Measurements from ENCODE around the gene MGST2.

MGST2 gene

DNA sequence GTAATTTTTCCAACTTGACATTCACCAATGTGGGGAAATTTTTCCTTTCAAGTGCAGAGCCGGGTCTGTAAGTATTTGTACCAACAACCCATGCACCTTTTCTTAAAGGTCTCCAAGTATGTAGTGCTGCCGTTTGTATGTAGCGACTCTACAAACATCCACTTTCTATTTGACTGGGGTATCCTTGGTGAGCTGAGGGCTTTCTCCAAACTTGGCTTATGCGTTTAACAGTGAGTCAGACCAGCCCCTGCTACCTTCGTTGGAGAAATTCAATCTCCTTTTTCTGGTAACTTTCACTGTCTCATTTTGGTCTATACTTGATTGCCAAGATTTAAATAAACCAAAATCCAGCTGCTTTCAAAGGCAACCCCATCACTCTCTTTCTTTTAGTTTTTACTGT is 34.9 kb downstream of the MGST2 start:
- Histone ChIP-seq H2AFZ (ENCODE audit: low read depth, low read length, severe bottlenecking) (no peak overlapping the region), H3F3A (ENCODE audit: insufficient read depth) (no peaks in the 10 kb centered on the region), H3K27ac (ENCODE audit: low read depth, low read length) (no peak overlapping the region), H3K9ac (ENCODE audit: low read length) (no peak overlapping the region), H3K9me2 (replicated peaks; ENCODE audit: insufficient read depth, low read length) (no peaks in the 10 kb centered on the region), H3K4me3 (ENCODE audit: insufficient read depth, low read length, poor library complexity, severe bottlenecking) (no peak overlapping the region), H3K36me3 (ENCODE audit: low read length) (no peaks in the 10 kb centered on the region), H4K20me1 (ENCODE audit: low read depth, low read length) (no peaks in the 10 kb centered on the region), H3K4me2 (ENCODE audit: low read depth, low read length, poor library complexity, severe bottlenecking) (no peak overlapping the region), H3K9me3 (ENCODE audit: insufficient read depth, low read length) (no peaks in the 10 kb centered on the region), H3K79me2 (ENCODE audit: insufficient read depth, low read length) (no peaks in the 10 kb centered on the region), H3K27me3 (ENCODE audit: low read length) (no peaks in the 10 kb centered on the region)
- TF ChIP-seq, protein P1, sequence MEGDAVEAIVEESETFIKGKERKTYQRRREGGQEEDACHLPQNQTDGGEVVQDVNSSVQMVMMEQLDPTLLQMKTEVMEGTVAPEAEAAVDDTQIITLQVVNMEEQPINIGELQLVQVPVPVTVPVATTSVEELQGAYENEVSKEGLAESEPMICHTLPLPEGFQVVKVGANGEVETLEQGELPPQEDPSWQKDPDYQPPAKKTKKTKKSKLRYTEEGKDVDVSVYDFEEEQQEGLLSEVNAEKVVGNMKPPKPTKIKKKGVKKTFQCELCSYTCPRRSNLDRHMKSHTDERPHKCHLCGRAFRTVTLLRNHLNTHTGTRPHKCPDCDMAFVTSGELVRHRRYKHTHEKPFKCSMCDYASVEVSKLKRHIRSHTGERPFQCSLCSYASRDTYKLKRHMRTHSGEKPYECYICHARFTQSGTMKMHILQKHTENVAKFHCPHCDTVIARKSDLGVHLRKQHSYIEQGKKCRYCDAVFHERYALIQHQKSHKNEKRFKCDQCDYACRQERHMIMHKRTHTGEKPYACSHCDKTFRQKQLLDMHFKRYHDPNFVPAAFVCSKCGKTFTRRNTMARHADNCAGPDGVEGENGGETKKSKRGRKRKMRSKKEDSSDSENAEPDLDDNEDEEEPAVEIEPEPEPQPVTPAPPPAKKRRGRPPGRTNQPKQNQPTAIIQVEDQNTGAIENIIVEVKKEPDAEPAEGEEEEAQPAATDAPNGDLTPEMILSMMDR (IDR thresholded peaks at IDR 0.05; ENCODE audit: insufficient read depth, low read length, poor library complexity, severe bottlenecking), result no peak
- no peak for TF ChIP-seq EZH2phosphoT487 (conservative IDR thresholded peaks at IDR 0.05; ENCODE audit: low read length)

DNA sequence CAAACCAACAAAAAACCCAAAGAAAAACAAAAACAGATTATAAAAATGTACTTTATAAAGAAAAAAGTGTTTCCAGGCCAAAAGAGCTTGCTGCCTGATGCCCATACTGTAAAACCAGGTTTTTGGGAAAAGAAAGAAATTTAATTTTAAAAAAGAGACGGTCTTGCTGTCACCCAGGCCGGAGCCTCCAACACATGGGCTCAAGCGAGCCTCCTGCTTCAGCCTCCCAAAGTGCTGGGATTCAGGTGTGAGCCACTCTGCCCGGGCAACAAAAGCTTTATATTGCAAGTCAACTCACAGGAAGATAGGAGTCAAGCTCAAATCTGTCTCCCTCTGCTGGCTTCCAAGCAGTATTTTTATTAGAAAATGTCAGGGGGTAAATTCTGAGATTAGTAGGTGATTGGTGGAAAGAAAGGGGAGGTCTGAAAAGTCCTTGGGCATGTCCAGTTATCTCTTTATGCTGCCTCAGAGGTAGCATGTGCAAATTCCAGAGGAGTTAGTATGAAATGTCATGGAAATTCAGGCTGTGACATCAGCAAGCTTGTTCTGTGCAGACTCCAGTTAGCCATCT is 39.4 kb downstream of the MGST2 start:
- H2AFZ ChIP-seq (ENCODE audit: low read depth, low read length, severe bottlenecking), result no peak overlapping the region
- no peak overlapping the region for H3K9ac ChIP-seq (ENCODE audit: low read length)
- no peaks in the 10 kb centered on the region for H3K79me2 ChIP-seq (ENCODE audit: insufficient read depth, low read length)
- H3K9me2 ChIP-seq (replicated peaks; ENCODE audit: insufficient read depth, low read length), result no peaks in the 10 kb centered on the region
- no peaks in the 10 kb centered on the region for H3F3A ChIP-seq (ENCODE audit: insufficient read depth)
- H3K27me3 ChIP-seq (ENCODE audit: low read length), result no peaks in the 10 kb centered on the region
- no peak overlapping the region for H3K27ac ChIP-seq (ENCODE audit: low read depth, low read length)
- no peak overlapping the region for H3K4me2 ChIP-seq (ENCODE audit: low read depth, low read length, poor library complexity, severe bottlenecking)
- no peaks in the 10 kb centered on the region for H3K9me3 ChIP-seq (ENCODE audit: insufficient read depth, low read length)
- H3K4me3 ChIP-seq (ENCODE audit: insufficient read depth, low read length, poor library complexity, severe bottlenecking), result no peak overlapping the region
- H3K36me3 ChIP-seq (ENCODE audit: low read length), result no peaks in the 10 kb centered on the region
- no peaks in the 10 kb centered on the region for H4K20me1 ChIP-seq (ENCODE audit: low read depth, low read length)
- TF ChIP-seq, protein P1 (IDR thresholded peaks at IDR 0.05; ENCODE audit: insufficient read depth, low read length, poor library complexity, severe bottlenecking), result no peak
- no peak for TF ChIP-seq EZH2phosphoT487 (conservative IDR thresholded peaks at IDR 0.05; ENCODE audit: low read length)

DNA sequence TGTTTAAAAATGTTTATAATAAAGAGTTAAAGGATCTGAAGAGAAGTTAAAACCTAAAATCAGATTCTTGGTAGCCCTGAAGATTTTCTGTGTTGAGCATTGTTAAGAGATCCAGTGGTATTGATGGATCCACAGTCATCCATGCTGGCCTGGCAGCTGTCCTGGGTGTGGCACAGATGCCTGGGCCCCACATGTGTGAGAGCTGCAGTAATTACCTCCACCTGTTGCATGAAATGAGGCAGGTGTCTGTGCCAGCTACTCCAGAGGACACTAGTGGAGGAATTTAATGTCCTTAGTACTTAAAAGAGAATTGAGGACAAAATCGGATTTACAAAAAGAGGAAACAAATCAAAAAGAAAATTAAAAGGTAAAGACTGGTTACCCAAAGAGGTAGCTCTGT is 44.0 kb downstream of the MGST2 start:
- Histone ChIP-seq H2AFZ (ENCODE audit: low read depth, low read length, severe bottlenecking) (no peak overlapping the region), H3K9me2 (replicated peaks; ENCODE audit: insufficient read depth, low read length) (no peaks in the 10 kb centered on the region), H3F3A (ENCODE audit: insufficient read depth) (no peaks in the 10 kb centered on the region), H3K27me3 (ENCODE audit: low read length) (no peaks in the 10 kb centered on the region), H4K20me1 (ENCODE audit: low read depth, low read length) (no peaks in the 10 kb centered on the region), H3K27ac (ENCODE audit: low read depth, low read length) (no peak overlapping the region), H3K4me2 (ENCODE audit: low read depth, low read length, poor library complexity, severe bottlenecking) (no peak overlapping the region), H3K9me3 (ENCODE audit: insufficient read depth, low read length) (no peaks in the 10 kb centered on the region), H3K9ac (ENCODE audit: low read length) (no peak overlapping the region), H3K4me3 (ENCODE audit: insufficient read depth, low read length, poor library complexity, severe bottlenecking) (no peak overlapping the region), H3K36me3 (ENCODE audit: low read length) (no peaks in the 10 kb centered on the region), H3K79me2 (ENCODE audit: insufficient read depth, low read length) (no peaks in the 10 kb centered on the region)
- TF ChIP-seq, protein P1 (IDR thresholded peaks at IDR 0.05; ENCODE audit: insufficient read depth, low read length, poor library complexity, severe bottlenecking), result no peak
- TF ChIP-seq EZH2phosphoT487 (conservative IDR thresholded peaks at IDR 0.05; ENCODE audit: low read length), result no peak

Measured in SU-DHL-6 (cell line).